Common myeloid progenitor, CD34-positive (primary cell): ENCODE measurements around the gene SLC12A5.
"Not testable (repeated sequence)": the region's sequence is repeated elsewhere in the genome, so short reads cannot be mapped to it uniquely, and the experiment has no call there.

Source experiments
- CTCF ChIA-PET: fragments of 350-600 bp; sonication (Branson Sonifier 250); formaldehyde crosslinking; loops from one replicate; lab custom pipeline; 2021; ENCODE audit warnings: antibody characterized with exemption; lab: Charles Lee
- POLR2A ChIA-PET: fragments of 350-600 bp; sonication (Branson Sonifier 250); formaldehyde crosslinking; loops from one replicate; lab custom pipeline; 2021; ENCODE audit warnings: antibody characterized with exemption; lab: Charles Lee
- DNase-seq, 3 donors: peaks; one replicate each; pipeline versions ENCODE4 v3.0.0 to v3.0.0-alpha.2; 2013
- H3K27ac ChIP-seq, 2 experiments: 1 replicate in 1 of 2; 2 replicates in 1 of 2; pipeline ENCODE4 v1.7.0; 2013; ENCODE audit warnings: inconsistent platforms in 2 of 2, low read length in 2 of 2, mild to moderate bottlenecking in 2 of 2, low read depth in 1 of 2, moderate library complexity in 1 of 2; ENCODE audit not compliant: severe bottlenecking in 2 of 2, insufficient read depth in 1 of 2, poor library complexity in 1 of 2
- H3K27me3 ChIP-seq, 5 experiments: replicated peaks in 2 of 5; 1 replicate in 3 of 5; 2 replicates in 2 of 5; pipeline versions ENCODE4 v1.6.1 to v1.7.0; 2013; ENCODE audit warnings: low read length in 4 of 5, mild to moderate bottlenecking in 2 of 5, moderate library complexity in 2 of 5, inconsistent platforms in 1 of 5; ENCODE audit not compliant: insufficient read depth in 5 of 5, control insufficient read depth in 4 of 5
- H3K36me3 ChIP-seq, 4 experiments: 1 replicate in 2 of 4; 2 replicates in 2 of 4; pipeline versions ENCODE4 v1.6.1 to v1.7.0; 2013; ENCODE audit warnings: low read length in 3 of 4, control low read depth in 1 of 4, mild to moderate bottlenecking in 1 of 4; ENCODE audit not compliant: control insufficient read depth in 4 of 4, insufficient read depth in 4 of 4
- H3K4me1 ChIP-seq, 4 experiments: 1 replicate in 3 of 4; 2 replicates in 1 of 4; pipeline versions ENCODE4 v1.6.1 to v1.7.1; 2013; ENCODE audit warnings: low read length in 3 of 4, mild to moderate bottlenecking in 3 of 4, control low read depth in 1 of 4, inconsistent platforms in 1 of 4, moderate library complexity in 1 of 4; ENCODE audit not compliant: control insufficient read depth in 4 of 4, insufficient read depth in 4 of 4; ENCODE audit errors: control extremely low read depth in 1 of 4
- H3K4me3 ChIP-seq, 7 experiments: 1 replicate in 4 of 7; 2 replicates in 3 of 7; pipeline versions ENCODE4 v1.5.1 to v1.7.0; 2013; ENCODE audit warnings: mild to moderate bottlenecking in 7 of 7, low read length in 6 of 7, moderate library complexity in 6 of 7, inconsistent platforms in 2 of 7, low read depth in 2 of 7, control low read depth in 1 of 7; ENCODE audit not compliant: insufficient read depth in 4 of 7, control insufficient read depth in 1 of 7; ENCODE audit errors: extremely low read depth in 1 of 7
- H3K9me3 ChIP-seq, 5 experiments: 1 replicate in 4 of 5; 2 replicates in 1 of 5; pipeline versions ENCODE4 v1.6.1 to v1.7.1; 2013; ENCODE audit warnings: low read length in 4 of 5, mild to moderate bottlenecking in 2 of 5, inconsistent platforms in 1 of 5, low read depth in 1 of 5, moderate library complexity in 1 of 5; ENCODE audit not compliant: control insufficient read depth in 4 of 5, insufficient read depth in 2 of 5; ENCODE audit errors: control extremely low read depth in 1 of 5
- WGBS: methylation state at CpG from one replicate; pipeline ENCODE4 v1.1.5; 2013; ENCODE audit not compliant: insufficient coverage; 5-methylcytosine and 5-hydroxymethylcytosine counted together

The SLC12A5 gene

GRCh38 chr20:46099491-46100287, 70.7 kb downstream of the SLC12A5 start:
- H3K27ac ChIP-seq, result no peak overlapping the region
- no peak overlapping the region for H3K4me3 ChIP-seq
- WGBS, result 51% methylated on average over 24 of the region's 48 CpGs
- DNase-seq, result peak in 2 of 3 donors; percentile 34 to 51
- ChIA-PET POLR2A (interaction anchor here (0.6 kb wide), 1 partner anchor 248 kb away, joined by 3 read pairs; no protein-coding TSS in a partner anchor), CTCF (interaction anchor here (0.7 to 0.9 kb wide), 2 partner anchors 11 to 1560 kb away, joined by 3 read pairs; no protein-coding TSS in a partner anchor)
- H3K36me3 ChIP-seq, result no peaks in the 10 kb centered on the region
- peaks cover 11 to 60% (median 20%) of the 10 kb centered on the region in 5 experiments for H3K27me3 ChIP-seq
- peaks cover 0 to 7% (median 0%) of the 10 kb centered on the region in 4 experiments for H3K4me1 ChIP-seq
- H3K9me3 ChIP-seq, result no peaks in the 10 kb centered on the region

- peaks cover 14 to 61% (median 20%) of the 10 kb centered on the region in 5 experiments for H3K27me3 ChIP-seq
- POLR2A ChIA-PET, result interaction anchor here (0.6 kb wide), 1 partner anchor 247 kb away, joined by 3 read pairs; no protein-coding TSS in a partner anchor
- H3K4me1 ChIP-seq, DNase-seq, CTCF ChIA-PET, H3K9me3 ChIP-seq, H3K4me3 ChIP-seq, H3K27ac ChIP-seq, H3K36me3 ChIP-seq: not testable (repeated sequence)
- 86% methylated on average over 3 of the region's 7 CpGs for WGBS
These were observed 71.4 kb downstream of the SLC12A5 start for GRCh38 chr20:46100444-46100843.

DNA sequence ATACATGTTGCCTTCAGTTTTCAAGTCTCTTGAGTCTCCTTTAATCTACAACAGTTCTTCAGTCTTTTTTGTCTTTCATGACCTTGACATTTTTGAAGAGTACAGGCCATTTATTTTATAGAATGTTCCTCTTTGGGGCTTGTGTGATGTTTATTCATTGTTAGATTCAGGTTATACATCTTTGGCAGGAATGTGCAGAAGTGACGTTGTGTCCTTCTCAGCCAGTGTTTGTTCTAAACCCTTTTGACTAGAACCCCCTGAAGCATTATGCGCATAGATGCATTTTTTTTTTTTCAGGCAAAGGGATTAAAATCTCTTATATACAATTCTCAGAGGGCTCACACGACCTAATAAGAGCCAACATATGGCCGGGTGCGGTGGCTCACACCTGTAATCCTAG, 72.0 kb downstream of the SLC12A5 start:
- H3K27ac ChIP-seq, result no peak overlapping the region
- no peak overlapping the region for H3K4me3 ChIP-seq
- POLR2A ChIA-PET, result no interaction called here
- no peaks in the 10 kb centered on the region for H3K9me3 ChIP-seq
- peaks cover 0 to 7% (median 0%) of the 10 kb centered on the region in 4 experiments for H3K4me1 ChIP-seq
- CTCF ChIA-PET, result no interaction called here
- peaks cover 14 to 61% (median 20%) of the 10 kb centered on the region in 5 experiments for H3K27me3 ChIP-seq
- WGBS, result 85% methylated on average over 5 of the region's 5 CpGs
- no peaks in the 10 kb centered on the region for H3K36me3 ChIP-seq
- no peak for DNase-seq

- CTCF ChIA-PET, result no interaction called here
- no peaks in the 10 kb centered on the region for H3K9me3 ChIP-seq
- peaks cover 0 to 7% (median 0%) of the 10 kb centered on the region in 4 experiments for H3K4me1 ChIP-seq
- POLR2A ChIA-PET, result interaction anchor here (0.5 kb wide), 1 partner anchor 212 kb away, joined by 3 read pairs; no protein-coding TSS in a partner anchor
- peaks cover 14 to 60% (median 20%) of the 10 kb centered on the region in 5 experiments for H3K27me3 ChIP-seq
- H3K36me3 ChIP-seq, result no peaks in the 10 kb centered on the region
- H3K4me3 ChIP-seq, result no peak overlapping the region
- H3K27ac ChIP-seq, result no peak overlapping the region
- no CpG with 5 or more reads among the region's 3 CpGs for WGBS
- DNase-seq, result no peak
These were observed 72.9 kb downstream of the SLC12A5 start for GRCh38 chr20:46101957-46102356.

- Histone ChIP-seq H3K4me1 (peaks cover 0 to 7% (median 0%) of the 10 kb centered on the region in 4 experiments), H3K27me3 (peaks cover 14 to 51% (median 17%) of the 10 kb centered on the region in 5 experiments), H3K27ac (no peak overlapping the region), H3K36me3 (no peaks in the 10 kb centered on the region), H3K9me3 (no peaks in the 10 kb centered on the region), H3K4me3 (no peak overlapping the region)
- ChIA-PET CTCF (interaction anchor here (1.4 kb wide), 1 partner anchor 16 kb away, joined by 3 read pairs; no protein-coding TSS in a partner anchor), POLR2A (no interaction called here)
- DNase-seq, result no peak
- WGBS, result 100% methylated on average over 2 of the region's 3 CpGs
These were observed 73.9 kb downstream of the SLC12A5 start for GRCh38 chr20:46102940-46103339.

GRCh38 chr20:46104262-46104661, 75.2 kb downstream of the SLC12A5 start:
- H3K27me3 ChIP-seq, result peaks cover 10 to 39% (median 14%) of the 10 kb centered on the region in 5 experiments
- H3K36me3 ChIP-seq, result no peaks in the 10 kb centered on the region
- no peaks in the 10 kb centered on the region for H3K9me3 ChIP-seq
- CTCF ChIA-PET, result interaction anchor here (0.7 to 1.4 kb wide), 4 partner anchors 9 to 77 kb away, joined by 3 read pairs; no protein-coding TSS in a partner anchor
- WGBS, result 100% methylated on average over 3 of the region's 3 CpGs
- H3K4me1 ChIP-seq, result peaks cover 0 to 7% (median 0%) of the 10 kb centered on the region in 4 experiments
- DNase-seq, result no peak
- POLR2A ChIA-PET, result no interaction called here
- no peak overlapping the region for H3K27ac ChIP-seq
- no peak overlapping the region for H3K4me3 ChIP-seq

- Histone ChIP-seq H3K27ac (no peak overlapping the region), H3K9me3 (no peaks in the 10 kb centered on the region), H3K4me1 (no peaks in the 10 kb centered on the region), H3K4me3 (no peak overlapping the region), H3K36me3 (no peaks in the 10 kb centered on the region), H3K27me3 (peaks cover 0 to 20% (median 11%) of the 10 kb centered on the region in 5 experiments)
- no peak for DNase-seq
- POLR2A ChIA-PET, result interaction anchor here (1.1 kb wide), 1 partner anchor 12 kb away, joined by 3 read pairs; no protein-coding TSS in a partner anchor
- CTCF ChIA-PET, result interaction anchor here (0.9 to 1.2 kb wide), 3 partner anchors 25 to 120 kb away, joined by 3 to 5 read pairs (median 3); no protein-coding TSS in a partner anchor
- 86% methylated on average over 6 of the region's 6 CpGs for whole genome bisulfite sequencing
These were observed 78.0 kb downstream of the SLC12A5 start for GRCh38 chr20:46107061-46107460.
